ENCODE measurements around the gene MUCL3.
"Not testable (repeated sequence)": the region's sequence is repeated elsewhere in the genome, so short reads cannot be mapped to it uniquely, and the experiment has no call there.

Gene MUCL3

GRCh38 chr6:30942338-30943060 is 1.7 kb downstream of the MUCL3 start:
- no peak for DNase-seq

GRCh38 chr6:30944051-30944450 is 3.3 kb downstream of the MUCL3 start:
- no peak for DNase-seq

- no peak for DNase-seq
These were observed 4.5 kb downstream of the MUCL3 start for GRCh38 chr6:30945281-30945680.

- DNase-seq: no peak
These were observed 6.5 kb downstream of the MUCL3 start for GRCh38 chr6:30947231-30947630.

GRCh38 chr6:30948811-30949210 is 8.0 kb downstream of the MUCL3 start:
- no peak for DNase-seq

GRCh38 chr6:30951907-30952469 is 11.2 kb downstream of the MUCL3 start:
- DNase-seq: no peak

- DNase-seq: no peak
These were observed 14.0 kb downstream of the MUCL3 start for GRCh38 chr6:30954631-30955366.

GRCh38 chr6:30955367-30956042 is 14.7 kb downstream of the MUCL3 start:
- peak; percentile 44 for DNase-seq

- DNase-seq: no peak
These were observed 16.9 kb downstream of the MUCL3 start for GRCh38 chr6:30957716-30958115.

GRCh38 chr6:30960907-30961673 is 20.3 kb downstream of the MUCL3 start:
- DNase-seq: no peak

GRCh38 chr6:30962716-30963115 is 21.9 kb downstream of the MUCL3 start:
- DNase-seq: no peak

GRCh38 chr6:30963641-30964040 is 22.9 kb downstream of the MUCL3 start:
- no peak for DNase-seq

- DNase-seq: peak; percentile 13
These were observed 23.3 kb downstream of the MUCL3 start for GRCh38 chr6:30964075-30964474.

- no peak for DNase-seq
These were observed 24.4 kb downstream of the MUCL3 start for GRCh38 chr6:30965140-30965601.

GRCh38 chr6:30966154-30966553 is 25.4 kb downstream of the MUCL3 start:
- DNase-seq: no peak

GRCh38 chr6:30969171-30969570 is 28.4 kb downstream of the MUCL3 start:
- not testable (repeated sequence) for DNase-seq

GRCh38 chr6:30970946-30971345 is 30.2 kb downstream of the MUCL3 start:
- DNase-seq: no peak

GRCh38 chr6:30972816-30973215 is 32.0 kb downstream of the MUCL3 start:
- DNase-seq: no peak

GRCh38 chr6:30974490-30975252 is 33.9 kb downstream of the MUCL3 start:
- DNase-seq: no peak

- no peak for DNase-seq
These were observed 38.4 kb downstream of the MUCL3 start for GRCh38 chr6:30979141-30979540.

- no peak for DNase-seq
These were observed 38.9 kb downstream of the MUCL3 start for GRCh38 chr6:30979690-30980089.

All from central memory CD4-positive, alpha-beta T cell (primary cell).